H9 (cell line): ENCODE measurements around the gene FAM193A. TPM values are rescaled to one million over a fixed set of nuclear protein-coding genes. Genes with fewer than 3 reads are reported as not detected.

ENCODE experiments used
- DNase-seq: peaks from one replicate; pipeline ENCODE4 v3.0.0-alpha.2; 2017
- H2AFZ ChIP-seq: one replicate; pipeline ENCODE4 v1.6.1; 2013; ENCODE audit warnings: mild to moderate bottlenecking, low read length, control low read depth, moderate library complexity
- H2AK5ac ChIP-seq: 2 replicates; pipeline ENCODE4 v1.6.1; 2013; ENCODE audit warnings: low read length, control low read depth, mixed read lengths; ENCODE audit not compliant: insufficient read length
- H2BK120ac ChIP-seq: one replicate; pipeline ENCODE4 v1.6.1; 2013; ENCODE audit warnings: low read depth, mild to moderate bottlenecking, low read length, control low read depth, inconsistent platforms; ENCODE audit not compliant: poor library complexity, severe bottlenecking
- H2BK12ac ChIP-seq: 2 replicates; pipeline ENCODE4 v1.6.1; 2013; ENCODE audit warnings: low read length, control low read depth, mixed read lengths, low read depth; ENCODE audit not compliant: insufficient read length
- H2BK15ac ChIP-seq: 2 replicates; pipeline ENCODE4 v1.6.1; 2013; ENCODE audit warnings: low read depth, low read length, control low read depth
- H2BK20ac ChIP-seq: one replicate; pipeline ENCODE4 v1.6.1; 2013; ENCODE audit warnings: low read depth, mild to moderate bottlenecking, low read length, control low read depth, inconsistent platforms; ENCODE audit not compliant: poor library complexity, severe bottlenecking
- H2BK5ac ChIP-seq: 2 replicates; pipeline ENCODE4 v1.6.1; 2013; ENCODE audit warnings: low read length, control low read depth, mixed read lengths; ENCODE audit not compliant: insufficient read length
- H3K14ac ChIP-seq: 2 replicates; pipeline ENCODE4 v1.6.1; 2013; ENCODE audit warnings: low read length, control low read depth; ENCODE audit not compliant: insufficient read depth
- H3K18ac ChIP-seq: 2 replicates; pipeline ENCODE4 v1.6.1; 2013; ENCODE audit warnings: low read depth, mild to moderate bottlenecking, mixed read lengths, low read length, control low read depth; ENCODE audit not compliant: insufficient read length
- H3K23ac ChIP-seq: 2 replicates; pipeline ENCODE4 v1.6.1; 2013; ENCODE audit warnings: low read length, control low read depth, mixed read lengths, low read depth; ENCODE audit not compliant: insufficient read length
- H3K23me2 ChIP-seq: 2 replicates; pipeline ENCODE4 v1.6.1; 2013; ENCODE audit warnings: low read depth, mild to moderate bottlenecking, mixed read lengths, low read length, control low read depth; ENCODE audit not compliant: insufficient read length, poor library complexity, severe bottlenecking
- H3K27ac ChIP-seq: 2 replicates; pipeline ENCODE4 v1.5.1; 2013; ENCODE audit warnings: low read length, control low read depth, mixed read lengths, low read depth; ENCODE audit not compliant: insufficient read length
- H3K27me3 ChIP-seq: 2 replicates; pipeline ENCODE4 v1.6.1; 2013; ENCODE audit warnings: low read length, control low read depth, inconsistent platforms; ENCODE audit not compliant: insufficient read depth
- H3K4ac ChIP-seq: 2 replicates; pipeline ENCODE4 v1.6.1; 2013; ENCODE audit warnings: low read depth, mild to moderate bottlenecking, control low read depth, inconsistent platforms, low read length, moderate library complexity
- H3K4me1 ChIP-seq: 2 replicates; pipeline ENCODE4 v1.6.1; 2013; ENCODE audit warnings: low read length, control low read depth, inconsistent platforms; ENCODE audit not compliant: insufficient read depth
- H3K4me2 ChIP-seq: 2 replicates; pipeline ENCODE4 v1.6.1; 2013; ENCODE audit warnings: low read length, control low read depth, mixed read lengths; ENCODE audit not compliant: insufficient read length, insufficient read depth
- H3K56ac ChIP-seq: 2 replicates; pipeline ENCODE4 v1.6.1; 2013; ENCODE audit warnings: low read depth, mild to moderate bottlenecking, mixed read lengths, low read length, control low read depth; ENCODE audit not compliant: insufficient read length
- H3K79me1 ChIP-seq: 2 replicates; pipeline ENCODE4 v1.6.1; 2013; ENCODE audit warnings: low read depth, mild to moderate bottlenecking, moderate library complexity, low read length, control low read depth, inconsistent platforms; ENCODE audit not compliant: insufficient read depth, poor library complexity, severe bottlenecking
- H3K79me2 ChIP-seq: 2 replicates; pipeline ENCODE4 v1.6.1; 2013; ENCODE audit warnings: low read length, control low read depth, inconsistent platforms; ENCODE audit not compliant: insufficient read depth
- H3K9ac ChIP-seq: 2 replicates; pipeline ENCODE4 v1.6.1; 2013; ENCODE audit warnings: low read length, control low read depth, mixed read lengths; ENCODE audit not compliant: insufficient read length; ENCODE audit errors: extremely low read depth
- H3K9me3 ChIP-seq: one replicate; pipeline ENCODE4 v1.6.1; 2013; ENCODE audit warnings: low read depth, low read length, inconsistent platforms; ENCODE audit not compliant: control insufficient read depth
- H3T11ph ChIP-seq: one replicate; pipeline ENCODE4 v1.6.1; 2013; ENCODE audit warnings: mild to moderate bottlenecking, low read length, control low read depth, inconsistent platforms
- H4K20me1 ChIP-seq: one replicate; pipeline ENCODE4 v1.6.1; 2013; ENCODE audit not compliant: control insufficient read depth, insufficient read length, insufficient read depth
- H4K5ac ChIP-seq: 2 replicates; pipeline ENCODE4 v1.6.1; 2013; ENCODE audit warnings: low read depth, mild to moderate bottlenecking, mixed read lengths, low read length, control low read depth; ENCODE audit not compliant: insufficient read length
- H4K8ac ChIP-seq: replicated peaks from 2 replicates; pipeline ENCODE4 v1.6.1; 2013; ENCODE audit warnings: low read length, control low read depth, mixed read lengths, low read depth; ENCODE audit not compliant: insufficient read length
- H4K91ac ChIP-seq: 2 replicates; pipeline ENCODE4 v1.6.1; 2013; ENCODE audit warnings: low read depth, mild to moderate bottlenecking, moderate library complexity, mixed read lengths, low read length, control low read depth; ENCODE audit not compliant: insufficient read length
- H3K27ac Mint-ChIP-seq, 3 experiments: 2 replicates in 2 of 3; 3 replicates in 1 of 3; pipeline ENCODE4 v1.8.0; 2020 to 2021; ENCODE audit warnings: mixed read lengths in 3 of 3, mild to moderate bottlenecking in 1 of 3, moderate library complexity in 1 of 3
- H3K27me3 Mint-ChIP-seq: 2 replicates; pipeline ENCODE4 v1.8.0; 2021; ENCODE audit warnings: low read depth, mild to moderate bottlenecking, moderate library complexity, mixed read lengths
- H3K36me3 Mint-ChIP-seq, 3 experiments: 2 replicates in 2 of 3; 3 replicates in 1 of 3; pipeline ENCODE4 v1.8.0; 2020 to 2021; ENCODE audit warnings: low read depth in 3 of 3, mixed read lengths in 3 of 3; ENCODE audit not compliant: insufficient read depth in 1 of 3
- H3K4me1 Mint-ChIP-seq, 2 experiments: 2 replicates each; pipeline ENCODE4 v1.8.0; 2020; ENCODE audit warnings: mixed read lengths in 2 of 2
- H3K4me3 Mint-ChIP-seq, 2 experiments: 2 replicates in 1 of 2; 3 replicates in 1 of 2; pipeline ENCODE4 v1.8.0; 2020 to 2021; ENCODE audit warnings: mild to moderate bottlenecking in 2 of 2, mixed read lengths in 2 of 2, moderate library complexity in 1 of 2
- H3K9me3 Mint-ChIP-seq, 2 experiments: 2 replicates in 1 of 2; 3 replicates in 1 of 2; pipeline ENCODE4 v1.8.0; 2020; ENCODE audit warnings: mild to moderate bottlenecking in 2 of 2, mixed read lengths in 2 of 2, moderate library complexity in 1 of 2
- WGBS: extraction: QIAGEN DNeasy Blood & Tissue Kit; methylation state at CpG from one replicate; pipeline ENCODE4 v1.1.7; 2013; ENCODE audit warnings: missing lambda C conversion rate, low lambda C conversion rate, mixed read lengths; ENCODE audit not compliant: insufficient read length; ENCODE audit errors: extremely low coverage; 5-methylcytosine and 5-hydroxymethylcytosine counted together
- total RNA-seq: library from RNA; stranded (reverse); gene quantifications from 2 replicates; pipeline ENCODE4 v1.2.1, GENCODE V29; 2021
- TF ChIP-seq, protein P1 (sequence below): fragments of 200-600 bp; sonication (generic); conservative IDR thresholded peaks from 3 replicates; pipeline ENCODE4 v1.8.0; 2021; ENCODE audit warnings: antibody characterized with exemption, mild to moderate bottlenecking

The FAM193A gene
- total RNA-seq, 1 experiment from 2014 or later: 36.9 TPM

DNA sequence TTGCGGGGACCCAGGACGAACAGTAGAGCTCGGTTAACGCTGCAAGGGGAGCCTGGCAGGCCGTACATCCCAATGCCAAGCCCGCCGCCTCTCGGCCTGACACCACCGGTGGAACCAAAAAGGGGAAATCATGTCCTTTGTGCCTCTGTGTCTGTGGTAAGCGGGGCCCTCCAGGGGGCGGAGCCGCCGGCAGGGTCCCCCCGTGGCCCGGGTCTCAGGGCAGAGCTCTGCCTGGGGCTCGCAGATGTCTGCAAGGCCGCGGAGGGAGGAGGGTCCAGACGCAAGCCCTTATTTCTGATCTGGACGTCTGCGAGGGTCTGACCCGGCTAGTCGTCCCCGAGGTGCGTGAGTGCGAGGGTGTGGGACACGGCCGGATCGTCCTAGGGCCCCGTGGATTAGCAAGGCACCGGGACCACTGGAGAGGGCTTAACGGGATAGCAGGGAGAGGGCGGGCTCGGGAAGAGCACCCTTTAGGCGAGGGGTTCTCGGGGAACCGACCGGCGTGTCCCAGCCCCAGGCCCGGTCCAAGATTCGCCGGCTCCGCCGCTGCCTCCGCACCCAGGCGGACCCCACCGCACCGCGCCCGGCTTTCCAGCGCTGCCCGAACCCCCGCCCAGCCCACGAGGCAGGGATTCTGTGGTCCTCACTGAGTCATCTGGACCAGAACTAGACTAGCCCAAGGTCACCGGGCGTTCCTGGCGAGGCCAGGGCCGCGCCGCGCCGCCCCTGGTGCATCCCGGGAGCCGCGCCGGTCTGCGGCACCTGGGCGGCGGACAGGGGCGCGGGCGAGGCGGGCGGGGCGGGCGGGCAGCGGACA, 863 bp upstream of the FAM193A start:
- no peak overlapping the region for H2BK20ac ChIP-seq
- no peak overlapping the region for H3K27ac ChIP-seq
- H3K79me2 ChIP-seq: peaks cover 19% of the 10 kb centered on the region; the same call in 1 of the 2 replicates
- no peaks in the 10 kb centered on the region for H3K9me3 Mint-ChIP-seq
- H3K18ac ChIP-seq: peak overlapping the region; percentile 63
- peak overlapping the region; percentile 58 for H3K4me2 ChIP-seq
- H3K79me1 ChIP-seq: no peaks in the 10 kb centered on the region
- WGBS: no CpG with 5 or more reads among the region's 77 CpGs
- H4K91ac ChIP-seq: no peak overlapping the region
- H2BK120ac ChIP-seq: no peak overlapping the region
- peaks cover 5 to 8% (median 6%) of the 10 kb centered on the region in 3 experiments for H3K36me3 Mint-ChIP-seq
- no peak overlapping the region for H4K5ac ChIP-seq
- peaks cover 3% of the 10 kb centered on the region; the same call in 1 of the 2 replicates for H3K4me1 ChIP-seq
- H3K27me3 ChIP-seq: no peaks in the 10 kb centered on the region
- no peak overlapping the region for H2AFZ ChIP-seq
- no peak overlapping the region for H2BK15ac ChIP-seq
- H3K27ac Mint-ChIP-seq: peak overlapping the region; percentile 96 to 98 (median 98)
- no peak overlapping the region for H4K8ac ChIP-seq
- peaks cover 9 to 10% of the 10 kb centered on the region in 2 experiments for H3K4me1 Mint-ChIP-seq
- peak overlapping the region; percentile 93 to 96 for H3K4me3 Mint-ChIP-seq
- no peak overlapping the region for H3T11ph ChIP-seq
- peak overlapping the region; percentile 44 for H3K9ac ChIP-seq
- H3K9me3 ChIP-seq: no peaks in the 10 kb centered on the region
- no peaks in the 10 kb centered on the region for H3K27me3 Mint-ChIP-seq
- TF ChIP-seq, protein P1, sequence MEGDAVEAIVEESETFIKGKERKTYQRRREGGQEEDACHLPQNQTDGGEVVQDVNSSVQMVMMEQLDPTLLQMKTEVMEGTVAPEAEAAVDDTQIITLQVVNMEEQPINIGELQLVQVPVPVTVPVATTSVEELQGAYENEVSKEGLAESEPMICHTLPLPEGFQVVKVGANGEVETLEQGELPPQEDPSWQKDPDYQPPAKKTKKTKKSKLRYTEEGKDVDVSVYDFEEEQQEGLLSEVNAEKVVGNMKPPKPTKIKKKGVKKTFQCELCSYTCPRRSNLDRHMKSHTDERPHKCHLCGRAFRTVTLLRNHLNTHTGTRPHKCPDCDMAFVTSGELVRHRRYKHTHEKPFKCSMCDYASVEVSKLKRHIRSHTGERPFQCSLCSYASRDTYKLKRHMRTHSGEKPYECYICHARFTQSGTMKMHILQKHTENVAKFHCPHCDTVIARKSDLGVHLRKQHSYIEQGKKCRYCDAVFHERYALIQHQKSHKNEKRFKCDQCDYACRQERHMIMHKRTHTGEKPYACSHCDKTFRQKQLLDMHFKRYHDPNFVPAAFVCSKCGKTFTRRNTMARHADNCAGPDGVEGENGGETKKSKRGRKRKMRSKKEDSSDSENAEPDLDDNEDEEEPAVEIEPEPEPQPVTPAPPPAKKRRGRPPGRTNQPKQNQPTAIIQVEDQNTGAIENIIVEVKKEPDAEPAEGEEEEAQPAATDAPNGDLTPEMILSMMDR: peak; percentile 29; the same call in 2 of the 3 replicates
- H2BK5ac ChIP-seq: no peak overlapping the region
- H4K20me1 ChIP-seq: no peaks in the 10 kb centered on the region
- DNase-seq: peak; percentile 68
- H3K23ac ChIP-seq: no peak overlapping the region
- H2BK12ac ChIP-seq: no peak overlapping the region
- H2AK5ac ChIP-seq: no peak overlapping the region
- H3K14ac ChIP-seq: peak overlapping the region; percentile 41
- H3K23me2 ChIP-seq: peaks cover 4% of the 10 kb centered on the region
- no peak overlapping the region for H3K4ac ChIP-seq
- H3K56ac ChIP-seq: no peak overlapping the region
